HG03196 (cell line): ENCODE results near the gene INSM1.

Experiments
- ATAC-seq: cut with Tn5 transposase; IDR thresholded peaks from one replicate; pipeline ENCODE4 v1.9.1; 2021; ENCODE audit not compliant: unreplicated experiment

INSM1 gene

DNA sequence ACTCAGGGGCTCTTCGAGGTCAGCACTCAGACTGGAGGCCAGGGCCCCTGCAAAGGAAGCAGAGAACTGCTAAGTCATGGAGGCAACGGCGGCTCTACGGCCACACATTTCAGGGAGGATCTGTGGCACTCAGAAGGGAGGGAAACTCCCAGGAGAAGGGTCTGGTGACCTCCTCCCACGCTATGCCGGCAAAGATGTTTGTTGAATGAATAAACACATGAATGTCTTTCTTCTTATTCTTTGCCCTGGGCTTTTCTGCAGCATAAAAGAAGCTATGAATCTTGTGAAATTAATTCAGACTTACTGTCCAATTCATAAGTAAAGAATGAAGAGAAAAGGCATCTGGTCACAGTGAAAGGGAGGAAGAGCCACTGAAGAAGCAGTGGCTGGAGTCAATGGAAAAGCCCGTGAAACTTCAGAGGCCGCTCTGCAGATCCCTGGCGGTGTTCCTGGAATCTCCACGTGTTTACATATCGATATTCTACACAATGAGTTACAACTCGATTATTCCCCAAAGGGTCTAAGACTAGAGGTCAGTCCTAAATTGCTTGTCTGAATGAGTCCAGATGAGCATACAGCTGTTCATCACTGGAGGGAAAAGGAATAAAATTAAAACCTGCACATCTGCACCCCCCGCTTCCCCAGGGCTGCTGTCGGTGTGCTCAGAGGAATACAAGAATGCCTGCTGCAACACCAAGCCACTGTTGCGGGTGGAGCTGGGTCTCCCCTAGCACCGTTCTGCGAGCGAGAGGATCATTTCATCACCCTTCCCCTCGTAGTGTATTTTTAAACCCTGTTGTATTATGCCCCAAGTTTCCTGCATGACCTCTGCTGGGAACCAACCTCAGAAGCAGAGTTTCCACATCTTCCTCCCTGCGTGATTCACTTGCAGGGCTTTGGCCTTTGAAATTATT is 25.6 kb downstream of the INSM1 start:
- ATAC-seq, result no peak

DNA sequence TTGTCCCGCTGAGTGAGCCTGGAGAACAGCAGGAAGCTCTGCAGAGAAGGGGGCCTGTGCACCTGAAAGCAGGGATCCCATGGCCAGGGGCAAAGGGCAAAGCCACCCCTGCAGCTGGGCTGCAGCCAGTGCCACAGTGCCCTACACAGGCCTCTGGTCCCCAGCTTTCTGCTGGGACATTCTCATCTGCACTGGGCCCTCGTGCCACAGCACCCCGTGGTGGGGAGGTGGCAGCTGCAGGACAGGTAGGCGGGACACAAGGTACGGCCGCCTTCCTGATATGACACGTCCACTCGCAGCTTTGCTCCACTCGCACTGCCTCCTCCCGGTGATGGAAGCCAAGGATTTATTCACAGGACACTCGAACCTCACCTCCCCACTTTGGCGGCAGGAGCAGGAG is 27.2 kb downstream of the INSM1 start:
- no peak for ATAC-seq

- ATAC-seq, result no peak
Measured at GRCh38 chr20:20395903-20396568, 28.1 kb downstream of the INSM1 start.

- no peak for ATAC-seq
Measured at GRCh38 chr20:20396794-20397193, 28.9 kb downstream of the INSM1 start.

GRCh38 chr20:20398123-20398522 is 30.2 kb downstream of the INSM1 start:
- no peak for ATAC-seq

DNA sequence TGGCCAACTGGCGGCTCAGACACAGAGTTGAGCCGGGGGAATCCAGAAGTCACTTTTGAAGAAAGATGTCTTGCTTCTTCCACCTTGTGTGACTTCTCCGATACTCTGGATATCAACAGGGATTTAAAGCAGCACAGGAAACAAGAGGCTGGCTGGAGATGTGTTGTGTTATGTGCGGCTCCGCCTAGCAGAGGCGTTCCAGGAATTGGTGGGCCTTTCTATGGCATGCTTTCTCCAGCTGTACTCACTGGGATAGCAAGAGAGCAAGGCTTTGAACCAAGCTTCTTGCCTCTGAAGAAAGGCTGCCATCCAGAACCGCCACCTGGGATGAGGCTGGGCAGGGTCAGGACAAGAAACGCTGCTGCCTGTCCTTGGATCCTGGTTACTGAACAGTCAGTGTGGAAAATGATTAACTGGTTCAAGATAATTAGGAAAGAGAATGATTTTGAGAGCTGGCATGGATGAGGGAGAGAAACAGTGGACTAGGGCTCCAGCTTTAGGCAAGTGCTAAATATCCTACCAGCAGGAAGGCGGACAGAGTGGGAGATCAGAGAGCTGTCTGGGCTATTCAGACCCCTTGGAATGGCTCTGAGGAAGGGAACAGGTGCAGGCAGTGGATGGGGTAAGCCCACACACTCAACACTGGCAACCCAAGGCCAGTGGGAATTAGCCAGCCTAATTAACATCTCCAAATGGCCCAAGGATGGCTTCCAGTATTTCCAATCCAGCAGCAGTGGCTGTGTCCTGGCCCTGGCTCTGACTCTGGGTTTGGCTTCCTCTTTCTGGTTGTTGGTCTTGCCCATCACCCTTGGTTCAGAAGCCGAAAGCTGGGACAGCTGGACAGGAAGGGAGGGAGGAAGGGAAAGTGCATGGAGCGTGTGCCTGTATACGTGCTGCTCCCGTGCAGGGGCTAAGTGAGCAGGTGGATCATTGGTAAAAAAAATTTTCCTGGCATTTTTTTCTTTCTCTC is 31.9 kb downstream of the INSM1 start:
- no peak for ATAC-seq

- no peak for ATAC-seq
Measured at GRCh38 chr20:20401991-20402390, 34.1 kb downstream of the INSM1 start.

DNA sequence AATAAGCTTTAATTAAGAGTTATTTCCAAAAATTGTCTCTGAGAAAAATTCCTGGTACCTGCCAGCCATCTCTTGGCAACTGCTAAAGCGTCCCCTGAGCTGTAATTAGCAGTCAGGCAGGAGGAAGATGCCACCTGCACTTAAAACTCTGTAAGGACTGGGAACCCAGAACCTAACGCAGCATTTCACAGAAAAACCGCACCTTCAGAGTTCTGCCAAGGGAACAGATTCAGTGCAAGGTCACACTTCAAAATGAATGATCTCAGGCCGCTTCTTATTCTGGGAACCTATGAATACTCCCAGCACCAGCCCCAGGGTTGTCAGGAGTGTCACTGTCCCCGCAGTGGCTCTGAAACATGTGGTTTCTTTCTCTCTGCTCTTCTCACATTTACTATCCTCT is 36.7 kb downstream of the INSM1 start:
- ATAC-seq, result no peak

- ATAC-seq, result no peak
Measured at GRCh38 chr20:20405623-20406022, 37.7 kb downstream of the INSM1 start.

DNA sequence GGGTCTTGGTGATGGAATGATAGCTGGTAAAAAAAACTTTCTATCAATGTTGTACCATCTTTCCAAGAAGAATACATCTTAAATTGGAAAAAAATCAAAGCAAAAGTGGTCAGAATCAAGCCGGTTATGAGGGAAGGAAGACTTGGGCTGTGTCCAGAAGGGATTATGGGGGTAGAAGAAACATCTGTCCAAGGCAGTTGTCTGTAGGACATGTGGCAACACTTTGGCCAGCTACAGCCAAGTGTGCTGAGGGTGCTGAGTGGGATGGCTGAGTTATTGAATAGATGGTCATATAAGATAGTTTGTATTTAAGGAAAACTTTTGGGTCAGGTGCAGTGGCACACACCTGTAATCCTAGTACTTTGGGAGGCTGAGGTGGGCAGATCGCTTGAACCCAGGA is 38.4 kb downstream of the INSM1 start:
- ATAC-seq, result no peak

DNA sequence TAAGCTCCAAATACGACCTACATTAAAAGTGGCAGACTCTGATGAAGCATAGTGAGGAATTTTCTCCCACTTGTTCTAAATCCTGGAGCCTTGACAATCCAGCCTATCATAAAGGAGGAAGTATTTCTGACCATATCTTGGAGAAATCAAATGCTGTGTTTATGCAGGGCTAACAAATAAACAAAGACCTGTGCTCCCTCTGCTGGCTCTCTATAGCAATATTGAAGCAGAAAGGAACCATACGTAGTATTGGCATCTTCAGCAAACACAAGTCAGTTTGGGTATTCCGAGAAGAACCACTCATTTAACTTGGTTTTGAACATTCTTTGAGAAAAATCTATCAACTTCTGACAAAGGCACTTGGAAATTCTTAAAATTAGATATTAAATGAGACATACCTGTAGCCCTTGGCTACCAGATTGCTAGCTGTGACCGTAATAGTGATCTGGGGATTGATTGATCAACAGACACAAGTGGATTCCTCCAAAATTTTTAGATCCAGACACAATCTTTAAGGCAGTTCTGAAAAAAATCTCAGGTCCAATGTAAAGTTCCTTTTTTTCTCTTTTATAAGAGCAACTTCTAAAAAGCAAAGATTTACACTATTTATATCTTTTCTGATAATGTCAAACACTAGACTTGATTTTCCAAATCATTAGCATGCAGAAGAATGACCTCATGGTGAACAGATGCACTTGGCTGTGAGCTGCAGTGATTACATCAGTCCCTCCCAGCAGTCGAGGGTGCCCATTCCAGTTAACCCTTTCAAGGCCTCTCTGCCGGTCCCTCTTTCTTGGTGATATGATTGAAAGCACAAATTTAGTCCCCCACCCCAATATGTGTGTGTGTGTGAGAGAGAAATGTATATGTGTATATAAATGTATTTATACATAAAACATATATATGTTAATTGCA is 40.2 kb downstream of the INSM1 start:
- no peak for ATAC-seq

- ATAC-seq, result no peak
Measured at GRCh38 chr20:20409331-20409730, 41.4 kb downstream of the INSM1 start.

DNA sequence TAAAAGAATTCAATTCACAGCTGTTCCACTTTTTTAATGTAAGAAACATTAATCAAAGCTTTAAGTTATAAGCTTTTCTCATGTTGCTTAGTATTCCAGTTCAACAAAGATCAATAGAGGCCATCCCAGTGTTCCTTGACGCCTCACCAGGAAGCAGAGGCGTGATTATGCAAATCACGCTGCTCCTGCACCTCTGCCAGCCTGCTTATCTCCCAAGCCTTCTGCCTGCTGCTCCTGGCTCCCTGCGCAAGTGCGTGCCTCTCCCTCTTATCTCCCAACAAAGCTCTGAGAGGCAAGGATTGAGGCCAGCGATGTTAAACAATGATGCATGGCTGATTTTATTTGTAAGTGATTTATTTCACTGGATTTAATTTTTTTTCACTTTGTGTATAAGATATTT is 42.8 kb downstream of the INSM1 start:
- no peak for ATAC-seq

- ATAC-seq, result no peak
Measured at GRCh38 chr20:20411402-20411801, 43.5 kb downstream of the INSM1 start.

DNA sequence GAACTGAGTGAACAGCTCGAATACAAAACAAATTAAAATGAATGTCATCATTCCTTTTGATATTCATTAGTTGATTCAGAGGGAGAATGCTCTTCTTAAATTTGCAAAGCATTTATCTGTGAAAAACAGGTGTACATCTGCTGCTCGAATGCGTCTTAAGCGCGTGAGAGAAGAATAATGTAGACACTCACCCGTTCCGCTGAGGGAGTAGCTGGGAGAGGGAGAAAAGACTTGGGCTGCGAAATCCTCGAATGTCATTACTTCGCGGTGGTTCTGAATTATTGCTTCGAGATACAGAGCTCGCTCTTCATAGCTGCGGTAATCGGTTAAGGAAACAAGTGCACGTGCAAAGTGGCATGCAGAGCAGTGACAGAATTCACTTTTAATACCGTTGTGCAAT is 43.9 kb downstream of the INSM1 start:
- ATAC-seq, result no peak

- ATAC-seq, result no peak
Measured at GRCh38 chr20:20412750-20413149, 44.8 kb downstream of the INSM1 start.

GRCh38 chr20:20413810-20414281 is 45.9 kb downstream of the INSM1 start:
- ATAC-seq, result no peak

DNA sequence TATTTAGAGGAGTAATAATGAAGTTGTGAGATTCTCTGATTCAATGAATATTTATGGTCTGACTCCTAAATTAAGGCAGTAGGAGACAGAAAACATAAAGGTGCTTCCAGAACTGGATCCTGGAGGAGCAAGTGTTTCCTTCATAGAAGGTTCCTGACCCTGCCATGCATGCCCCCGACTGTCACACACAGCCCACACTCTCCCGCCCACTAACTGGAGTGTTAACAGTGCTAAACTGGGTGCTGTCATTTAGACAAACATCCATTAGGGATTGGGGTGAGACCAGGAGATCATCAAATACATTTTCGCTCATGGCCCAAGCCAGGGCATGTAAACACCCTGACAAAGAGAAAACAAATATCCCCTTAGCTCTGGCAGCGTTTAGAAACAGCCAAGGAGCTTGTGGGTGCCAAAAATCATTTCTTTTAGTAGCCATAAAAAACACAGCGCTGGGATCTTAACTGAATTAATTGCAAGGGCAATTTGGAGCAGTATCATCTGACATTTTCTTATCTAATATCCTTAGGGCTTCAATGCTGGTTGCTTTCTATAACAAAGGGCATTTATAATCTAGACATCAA is 46.8 kb downstream of the INSM1 start:
- no peak for ATAC-seq

- no peak for ATAC-seq
Measured at GRCh38 chr20:20415321-20415720, 47.4 kb downstream of the INSM1 start.
